ENCODE data around the gene LPP. TPM values are rescaled to one million over a fixed set of nuclear protein-coding genes. Genes with fewer than 3 reads are reported as not detected.
A peak's percentile ranks its signal among the peaks of the same experiment; 100 is the strongest.

Gene LPP
- total and polyA plus RNA-seq, 8 donors, result 4.9 to 84.4 (median 45.9) TPM

DNA sequence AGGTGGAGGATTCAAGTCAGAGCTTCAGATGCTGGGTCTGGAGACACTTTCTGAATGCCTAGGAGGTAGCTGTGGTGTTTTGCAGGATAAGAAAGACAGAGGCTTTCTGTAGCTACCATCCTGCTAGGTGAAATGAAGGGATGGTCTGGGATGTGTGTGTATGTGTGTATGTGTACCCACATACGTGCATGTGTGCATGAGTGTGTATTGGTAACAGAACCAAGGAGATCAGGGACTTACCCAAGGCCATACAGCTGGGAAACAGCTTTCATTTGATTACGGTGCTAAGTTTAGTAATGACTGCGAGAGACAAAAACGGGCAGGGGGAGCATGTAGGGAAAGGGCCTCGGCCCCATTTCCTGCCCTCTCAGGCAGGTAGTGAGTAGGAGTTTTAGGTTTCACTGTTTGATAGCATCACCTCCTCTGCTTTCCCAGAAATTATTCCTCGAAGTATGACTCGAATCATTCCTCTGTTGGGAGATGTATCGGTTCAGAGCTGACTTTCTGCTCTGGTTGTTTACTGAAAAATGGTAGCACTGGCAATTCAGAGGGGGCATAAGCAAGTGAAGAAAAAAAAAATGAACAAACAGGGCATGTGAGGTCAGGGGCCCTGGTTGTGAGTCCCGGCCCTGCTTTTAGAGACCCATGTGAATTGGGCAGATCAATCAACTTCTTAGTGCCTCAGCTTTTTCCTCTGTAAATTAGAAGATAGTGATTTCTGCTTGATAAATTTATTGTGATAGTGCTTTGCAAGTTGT is 130.7 kb downstream of the LPP start:
- TF ChIP-seq, protein P1, sequence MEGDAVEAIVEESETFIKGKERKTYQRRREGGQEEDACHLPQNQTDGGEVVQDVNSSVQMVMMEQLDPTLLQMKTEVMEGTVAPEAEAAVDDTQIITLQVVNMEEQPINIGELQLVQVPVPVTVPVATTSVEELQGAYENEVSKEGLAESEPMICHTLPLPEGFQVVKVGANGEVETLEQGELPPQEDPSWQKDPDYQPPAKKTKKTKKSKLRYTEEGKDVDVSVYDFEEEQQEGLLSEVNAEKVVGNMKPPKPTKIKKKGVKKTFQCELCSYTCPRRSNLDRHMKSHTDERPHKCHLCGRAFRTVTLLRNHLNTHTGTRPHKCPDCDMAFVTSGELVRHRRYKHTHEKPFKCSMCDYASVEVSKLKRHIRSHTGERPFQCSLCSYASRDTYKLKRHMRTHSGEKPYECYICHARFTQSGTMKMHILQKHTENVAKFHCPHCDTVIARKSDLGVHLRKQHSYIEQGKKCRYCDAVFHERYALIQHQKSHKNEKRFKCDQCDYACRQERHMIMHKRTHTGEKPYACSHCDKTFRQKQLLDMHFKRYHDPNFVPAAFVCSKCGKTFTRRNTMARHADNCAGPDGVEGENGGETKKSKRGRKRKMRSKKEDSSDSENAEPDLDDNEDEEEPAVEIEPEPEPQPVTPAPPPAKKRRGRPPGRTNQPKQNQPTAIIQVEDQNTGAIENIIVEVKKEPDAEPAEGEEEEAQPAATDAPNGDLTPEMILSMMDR (IDR thresholded peaks at IDR 0.05), result no peak
- ATAC-seq (no peak), FAIRE-seq (no peak), DNase-seq (no peak)
- Histone ChIP-seq H3K9me3 (no peaks in the 10 kb centered on the region), H3K27me3 (no peaks in the 10 kb centered on the region), H3K4me3 (no peak overlapping the region), H3K4me1 (peaks cover 0 to 26% (median 15%) of the 10 kb centered on the region in 3 donors), H3K36me3 (no peaks in the 10 kb centered on the region), H3K27ac (no peak overlapping the region)
- 84 to 87% methylated on average over 9 of the region's 9 CpGs for WGBS, 2 donors
- intact Hi-C loops (cut with DNase I), result no loop called here

DNA sequence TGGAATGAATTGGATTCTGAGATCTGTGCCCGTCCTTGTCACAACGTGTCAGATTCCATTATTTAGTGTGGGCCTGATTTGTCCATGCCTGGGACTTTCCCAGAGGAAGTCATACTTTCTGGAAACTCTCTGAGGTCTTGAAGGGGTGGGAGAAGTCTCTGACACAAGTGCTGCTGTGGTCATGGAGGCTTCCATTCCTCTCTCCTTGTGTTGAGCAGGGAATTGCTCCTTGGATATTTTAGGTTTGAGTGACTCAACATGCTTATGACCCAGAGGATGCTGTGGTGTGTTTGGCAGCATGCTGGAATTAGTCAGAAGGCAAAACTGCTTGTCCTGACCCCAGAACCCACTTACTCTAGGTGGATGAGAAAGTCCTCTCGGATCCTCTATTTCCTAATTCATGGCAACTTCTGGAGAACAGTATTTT is 132.1 kb downstream of the LPP start:
- peak in 3 of 4 donors; percentile 31 to 62 (median 56) for ATAC-seq
- FAIRE-seq, result no peak
- intact Hi-C loops (cut with DNase I), result no loop called here
- Histone ChIP-seq H3K27ac (no peak overlapping the region), H3K4me1 (peaks cover 0 to 26% (median 23%) of the 10 kb centered on the region in 3 donors), H3K36me3 (no peaks in the 10 kb centered on the region), H3K27me3 (no peaks in the 10 kb centered on the region), H3K9me3 (no peaks in the 10 kb centered on the region), H3K4me3 (no peak overlapping the region)
- 56 to 58% methylated on average over 3 of the region's 3 CpGs for WGBS, 2 donors
- TF ChIP-seq, protein P1 (IDR thresholded peaks at IDR 0.05), result no peak
- peak in 1 of 6 donors; percentile 22 for DNase-seq

DNA sequence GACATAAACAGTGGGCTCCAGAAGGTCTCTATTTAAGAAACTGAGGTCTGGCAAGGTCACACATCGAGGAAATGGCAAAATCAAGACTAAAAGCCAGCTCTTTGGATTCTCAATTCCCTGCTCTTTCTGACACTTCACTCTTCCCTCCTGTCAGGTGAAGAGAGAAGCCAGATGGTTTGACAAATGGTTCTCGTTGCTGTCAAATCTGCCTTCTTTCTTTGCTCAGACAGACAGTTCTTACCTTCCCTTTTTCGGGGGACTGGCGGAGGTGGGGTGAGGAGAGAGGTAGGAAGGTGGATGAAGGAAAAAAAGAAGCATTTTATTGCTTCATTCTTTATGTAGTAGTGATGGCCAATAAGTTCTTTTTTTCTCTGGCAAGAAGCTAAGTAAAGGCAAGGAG is 133.4 kb downstream of the LPP start:
- H3K4me3 ChIP-seq, result no peak overlapping the region
- H3K9me3 ChIP-seq, result no peaks in the 10 kb centered on the region
- H3K4me1 ChIP-seq, result peaks cover 0 to 26% (median 23%) of the 10 kb centered on the region in 3 donors
- no peaks in the 10 kb centered on the region for H3K36me3 ChIP-seq
- ATAC-seq (no peak), FAIRE-seq (no peak), DNase-seq (no peak)
- intact Hi-C loops (cut with DNase I), result no loop called here
- TF ChIP-seq, protein P1 (IDR thresholded peaks at IDR 0.05), result no peak
- no peak overlapping the region for H3K27ac ChIP-seq
- 91 to 98% methylated on average over 4 of the region's 4 CpGs for WGBS, 2 donors
- H3K27me3 ChIP-seq, result no peaks in the 10 kb centered on the region

DNA sequence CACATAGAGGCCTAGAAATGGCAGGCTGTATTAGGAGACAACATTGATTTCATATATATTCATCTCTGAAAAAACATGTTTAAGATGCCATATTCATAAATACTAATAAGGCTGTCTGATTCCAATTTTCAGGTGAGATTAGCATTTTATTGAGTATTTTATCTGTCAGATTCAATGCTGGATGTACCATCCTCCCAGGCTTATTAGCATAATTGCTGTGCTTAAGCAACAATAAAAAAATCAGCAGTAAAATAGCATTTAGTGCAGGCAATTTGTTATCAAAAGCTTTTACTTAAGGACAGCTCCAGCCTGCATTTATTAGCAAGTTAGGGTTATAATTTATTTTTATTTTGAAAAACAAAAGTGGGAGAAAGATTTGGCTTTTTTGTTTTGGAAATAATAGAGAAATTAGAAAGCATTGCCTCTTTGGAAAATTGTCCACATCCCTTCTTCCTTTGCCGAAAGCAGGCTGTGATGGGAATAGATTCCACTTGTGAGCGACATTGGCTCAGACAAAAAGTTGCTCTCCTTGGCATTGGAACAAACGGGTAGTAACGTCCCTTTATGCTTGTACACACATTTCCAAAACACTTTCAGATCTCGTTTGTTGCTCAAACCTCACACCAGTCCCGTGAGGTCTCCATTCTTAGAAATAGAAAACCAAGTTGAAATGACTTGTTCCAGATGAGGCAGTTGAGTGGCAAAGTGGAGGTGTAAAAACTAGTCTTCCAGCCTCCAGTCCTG is 134.0 kb downstream of the LPP start:
- no peak for DNase-seq
- intact Hi-C loops (cut with DNase I), result no loop called here
- no peak overlapping the region for H3K27ac ChIP-seq
- FAIRE-seq, result no peak
- no peaks in the 10 kb centered on the region for H3K36me3 ChIP-seq
- H3K4me3 ChIP-seq, result no peak overlapping the region
- H3K27me3 ChIP-seq, result no peaks in the 10 kb centered on the region
- H3K9me3 ChIP-seq, result no peaks in the 10 kb centered on the region
- TF ChIP-seq, protein P1 (IDR thresholded peaks at IDR 0.05), result no peak
- H3K4me1 ChIP-seq, result peaks cover 0 to 27% (median 20%) of the 10 kb centered on the region in 3 donors
- no peak for ATAC-seq
- 83 to 89% methylated on average over 6 of the region's 6 CpGs for WGBS, 2 donors
